Central memory CD8-positive, alpha-beta T cell (primary cell): ENCODE results near the gene TSGA10.
"Not testable (repeated sequence)": the region's sequence is repeated elsewhere in the genome, so short reads cannot be mapped to it uniquely, and the experiment has no call there.

ENCODE experiments used
- ATAC-seq: fragments of 150-1000 bp; cut with Tn5 transposase; replicated peaks from 2 replicates; pipeline ENCODE4 v1.10.0; 2022; ENCODE audit warnings: mild to moderate bottlenecking, moderate FRiP score, moderate number of reproducible peaks; ENCODE audit not compliant: poor library complexity, severe bottlenecking; ENCODE audit errors: extremely low read depth
- DNase-seq, 2 donors: peaks; one replicate each; pipeline ENCODE4 v3.0.0; 2021; ENCODE audit warnings: low spot score in 2 of 2
- H3K27ac Mint-ChIP-seq: one replicate; pipeline ENCODE4 v1.8.0; 2022; ENCODE audit warnings: low read depth, mild to moderate bottlenecking, moderate library complexity, mixed read lengths
- H3K27me3 Mint-ChIP-seq: one replicate; pipeline ENCODE4 v1.8.0; 2022; ENCODE audit warnings: mixed read lengths
- H3K36me3 Mint-ChIP-seq: one replicate; pipeline ENCODE4 v1.8.0; 2022; ENCODE audit warnings: mild to moderate bottlenecking, moderate library complexity, mixed read lengths; ENCODE audit not compliant: insufficient read depth
- H3K4me1 Mint-ChIP-seq: one replicate; pipeline ENCODE4 v1.8.0; 2022; ENCODE audit warnings: mixed read lengths
- H3K4me3 Mint-ChIP-seq: one replicate; pipeline ENCODE4 v1.8.0; 2022; ENCODE audit warnings: mild to moderate bottlenecking, moderate library complexity, mixed read lengths
- H3K9me3 Mint-ChIP-seq: one replicate; pipeline ENCODE4 v1.8.0; 2022; ENCODE audit warnings: mixed read lengths

Gene TSGA10

DNA sequence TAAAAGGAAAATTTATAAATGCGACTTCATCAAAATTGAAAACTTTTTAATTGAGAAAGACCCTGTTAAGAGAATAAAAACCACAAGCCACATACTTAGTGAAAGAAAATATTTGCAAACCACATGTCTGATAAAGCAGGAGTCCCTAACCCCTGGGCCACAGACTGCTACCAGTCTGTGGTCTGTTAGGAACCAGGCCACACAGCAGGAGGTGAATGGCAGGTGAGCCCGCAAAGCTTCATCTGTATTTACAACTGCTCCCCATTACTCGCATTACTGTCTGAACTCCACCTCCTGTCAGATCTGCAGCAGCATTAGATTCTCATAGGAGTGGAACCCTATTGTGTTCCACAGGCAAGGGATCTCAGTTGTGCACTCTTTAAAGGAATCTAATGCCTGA, 123.3 kb downstream of the TSGA10 start:
- Mint-ChIP-seq H3K4me1 (no peaks in the 10 kb centered on the region), H3K4me3 (no peak overlapping the region), H3K9me3 (no peaks in the 10 kb centered on the region), H3K27me3 (peaks cover 9% of the 10 kb centered on the region), H3K36me3 (no peaks in the 10 kb centered on the region), H3K27ac (no peak overlapping the region)
- DNase-seq (no peak), ATAC-seq (no peak)

DNA sequence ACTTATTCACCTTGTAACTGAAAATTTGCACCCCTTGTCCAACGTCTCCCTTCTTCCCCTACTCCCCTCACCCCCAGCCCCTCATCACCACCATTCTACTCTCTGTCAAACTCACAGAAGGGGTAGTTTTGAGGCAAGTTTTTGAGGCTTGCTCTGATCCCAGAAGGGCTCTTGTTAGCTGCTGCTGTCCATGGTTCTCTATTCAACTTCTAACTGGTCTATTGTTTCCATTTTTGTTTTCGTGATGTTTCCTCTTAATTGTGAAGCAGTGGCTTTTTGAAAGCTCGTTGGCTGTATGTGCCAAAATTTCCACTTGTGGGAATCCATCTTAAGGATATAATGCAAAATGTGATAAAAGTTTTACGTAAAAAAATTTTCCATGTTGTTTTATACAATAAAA, 126.2 kb downstream of the TSGA10 start:
- H3K4me1 Mint-ChIP-seq: no peaks in the 10 kb centered on the region
- H3K9me3 Mint-ChIP-seq: peaks cover 12% of the 10 kb centered on the region
- no peak overlapping the region for H3K4me3 Mint-ChIP-seq
- DNase-seq (no peak), ATAC-seq (no peak)
- no peak overlapping the region for H3K27ac Mint-ChIP-seq
- H3K27me3 Mint-ChIP-seq: peaks cover 8% of the 10 kb centered on the region
- no peaks in the 10 kb centered on the region for H3K36me3 Mint-ChIP-seq

DNA sequence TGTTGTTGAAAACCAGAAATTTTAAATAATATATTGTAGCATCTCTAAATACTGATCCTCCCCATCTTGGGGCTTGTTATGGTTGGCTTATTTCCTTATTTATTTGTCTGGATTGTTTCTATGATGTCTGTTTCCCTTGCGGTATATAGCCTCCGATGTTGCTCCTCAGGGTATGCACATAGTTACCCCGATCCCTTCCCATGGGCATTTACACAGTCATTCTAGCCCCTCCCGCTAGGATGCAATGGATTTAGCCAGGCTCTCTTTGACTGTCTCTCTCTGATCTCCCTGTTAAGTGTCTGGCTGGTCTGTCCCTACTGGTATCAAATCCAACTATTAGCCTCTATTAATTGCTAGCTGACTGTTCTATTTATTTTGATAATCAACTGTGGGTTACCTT, 126.9 kb downstream of the TSGA10 start:
- no peak for DNase-seq
- Mint-ChIP-seq H3K4me1 (no peaks in the 10 kb centered on the region), H3K27ac (no peak overlapping the region), H3K9me3 (peaks cover 12% of the 10 kb centered on the region), H3K4me3 (no peak overlapping the region), H3K36me3 (no peaks in the 10 kb centered on the region), H3K27me3 (peaks cover under 1% of the 10 kb centered on the region)
- ATAC-seq: no peak

DNA sequence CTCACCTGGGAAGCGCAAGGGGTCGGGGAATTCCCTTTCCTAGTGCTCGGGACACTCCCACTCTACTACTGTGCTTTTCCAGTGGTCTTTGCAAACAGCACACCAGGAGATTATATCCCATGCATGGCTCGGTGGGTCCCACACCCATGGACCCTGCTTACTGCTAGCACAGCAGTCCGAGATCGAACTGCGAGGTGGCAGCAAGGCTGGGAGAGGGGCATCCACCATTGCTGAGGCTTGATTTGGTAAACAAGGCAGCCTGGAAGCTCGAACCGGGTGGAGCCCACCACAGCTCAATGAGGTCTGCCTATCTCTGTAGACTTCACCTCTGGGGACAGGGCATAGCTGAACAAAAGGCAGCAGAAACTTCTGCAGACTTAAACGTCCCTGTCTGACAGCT, 154.0 kb downstream of the TSGA10 start:
- H3K27me3 Mint-ChIP-seq: peaks cover 16% of the 10 kb centered on the region
- ATAC-seq (no peak), DNase-seq (no peak)
- H3K36me3 Mint-ChIP-seq: peaks cover 2% of the 10 kb centered on the region
- H3K27ac Mint-ChIP-seq: no peak overlapping the region
- no peaks in the 10 kb centered on the region for H3K4me1 Mint-ChIP-seq
- peaks cover 5% of the 10 kb centered on the region for H3K9me3 Mint-ChIP-seq
- no peak overlapping the region for H3K4me3 Mint-ChIP-seq

DNA sequence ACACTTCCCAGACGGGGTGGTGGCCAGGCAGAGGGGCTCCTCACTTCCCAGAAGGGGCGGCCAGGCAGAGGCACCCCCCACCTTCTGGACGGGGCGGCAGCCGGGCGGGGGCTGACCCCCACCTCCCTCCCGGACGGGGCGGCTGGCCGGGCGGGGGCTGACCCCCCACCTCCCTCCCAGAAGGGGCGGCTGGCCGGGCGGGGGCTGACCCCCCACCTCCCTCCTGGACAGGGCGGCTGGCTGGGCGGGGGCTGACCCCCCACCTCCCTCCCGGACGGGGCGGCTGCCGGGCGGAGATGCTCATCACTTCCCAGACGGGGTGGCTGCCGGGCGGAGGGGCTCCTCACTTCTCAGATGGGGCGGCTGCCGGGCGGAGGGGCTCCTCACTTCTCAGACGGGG, 166.0 kb downstream of the TSGA10 start:
- H3K9me3 Mint-ChIP-seq, ATAC-seq, H3K4me3 Mint-ChIP-seq, DNase-seq, H3K27ac Mint-ChIP-seq, H3K36me3 Mint-ChIP-seq, H3K4me1 Mint-ChIP-seq: not testable (repeated sequence)
- peaks cover 24% of the 10 kb centered on the region for H3K27me3 Mint-ChIP-seq

DNA sequence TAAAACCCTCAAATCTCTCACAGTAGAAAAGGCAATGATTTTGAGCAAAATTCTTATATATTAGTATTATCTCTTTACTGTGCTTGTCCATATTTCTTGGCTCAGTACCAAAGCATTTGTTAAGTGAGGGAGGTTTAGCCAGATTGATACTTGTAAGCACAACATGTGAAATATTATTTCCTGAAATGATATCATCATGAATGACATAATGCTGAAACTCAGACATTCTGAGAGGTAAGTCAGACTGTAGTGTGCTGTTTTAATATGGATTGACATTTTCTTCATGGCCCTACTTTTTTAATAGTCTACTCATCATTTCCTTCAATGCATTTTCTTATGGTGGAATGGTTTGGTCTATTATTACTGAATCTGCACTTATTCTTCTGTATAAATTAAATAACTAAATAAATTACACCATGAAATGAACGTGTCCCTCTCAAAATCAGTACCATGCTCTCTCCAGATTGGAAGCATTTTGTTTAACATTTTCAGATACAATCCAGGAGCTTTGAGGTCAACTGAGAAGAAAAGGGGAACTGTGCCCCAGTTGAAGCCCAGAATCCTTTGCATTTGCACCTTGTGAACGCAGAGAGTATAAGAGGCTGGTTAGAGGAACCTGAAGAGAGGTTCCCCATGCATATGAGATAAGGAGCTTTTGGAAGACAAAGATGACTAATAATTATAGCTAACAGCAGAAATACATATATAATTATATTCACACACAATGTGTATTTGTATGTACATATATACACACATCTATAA, 168.7 kb downstream of the TSGA10 start:
- Mint-ChIP-seq H3K4me1 (no peaks in the 10 kb centered on the region), H3K27me3 (peaks cover 12% of the 10 kb centered on the region), H3K4me3 (no peak overlapping the region), H3K9me3 (no peaks in the 10 kb centered on the region), H3K36me3 (no peaks in the 10 kb centered on the region), H3K27ac (no peak overlapping the region)
- DNase-seq (no peak), ATAC-seq (no peak)

DNA sequence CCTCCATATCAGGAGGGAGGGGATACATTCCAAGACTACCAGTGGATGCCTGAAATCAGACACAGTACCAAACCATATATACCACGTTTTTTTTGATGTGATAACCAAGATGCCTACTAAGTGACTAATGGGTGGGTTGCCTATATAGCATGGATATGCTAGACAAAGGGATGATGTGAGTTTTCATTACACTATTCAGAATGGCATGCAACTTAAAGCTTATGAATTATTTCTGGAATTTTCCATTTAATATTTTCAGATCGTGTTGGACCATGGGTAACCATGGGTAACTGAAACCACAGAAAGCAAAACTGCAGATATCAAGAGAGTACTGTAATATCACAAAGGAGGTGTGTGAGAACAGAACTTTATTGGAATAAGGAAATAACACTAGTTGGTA, 179.1 kb downstream of the TSGA10 start:
- no peak overlapping the region for H3K4me3 Mint-ChIP-seq

GRCh38 chr2:98972582-98973167, 182.1 kb downstream of the TSGA10 start:
- peaks cover 34% of the 10 kb centered on the region for H3K9me3 Mint-ChIP-seq
- H3K27me3 Mint-ChIP-seq: peaks cover 67% of the 10 kb centered on the region
- no peaks in the 10 kb centered on the region for H3K36me3 Mint-ChIP-seq
- H3K4me1 Mint-ChIP-seq: no peaks in the 10 kb centered on the region
- ATAC-seq: no peak
- H3K4me3 Mint-ChIP-seq: no peak overlapping the region
- no peak for DNase-seq
- no peak overlapping the region for H3K27ac Mint-ChIP-seq

More for the DNA sequence above, 179.1 kb downstream of the TSGA10 start:
- Mint-ChIP-seq H3K4me1 (no peaks in the 10 kb centered on the region), H3K27me3 (peaks cover 55% of the 10 kb centered on the region), H3K27ac (no peak overlapping the region), H3K36me3 (no peaks in the 10 kb centered on the region), H3K9me3 (peaks cover 24% of the 10 kb centered on the region)
- DNase-seq (no peak), ATAC-seq (no peak)

DNA sequence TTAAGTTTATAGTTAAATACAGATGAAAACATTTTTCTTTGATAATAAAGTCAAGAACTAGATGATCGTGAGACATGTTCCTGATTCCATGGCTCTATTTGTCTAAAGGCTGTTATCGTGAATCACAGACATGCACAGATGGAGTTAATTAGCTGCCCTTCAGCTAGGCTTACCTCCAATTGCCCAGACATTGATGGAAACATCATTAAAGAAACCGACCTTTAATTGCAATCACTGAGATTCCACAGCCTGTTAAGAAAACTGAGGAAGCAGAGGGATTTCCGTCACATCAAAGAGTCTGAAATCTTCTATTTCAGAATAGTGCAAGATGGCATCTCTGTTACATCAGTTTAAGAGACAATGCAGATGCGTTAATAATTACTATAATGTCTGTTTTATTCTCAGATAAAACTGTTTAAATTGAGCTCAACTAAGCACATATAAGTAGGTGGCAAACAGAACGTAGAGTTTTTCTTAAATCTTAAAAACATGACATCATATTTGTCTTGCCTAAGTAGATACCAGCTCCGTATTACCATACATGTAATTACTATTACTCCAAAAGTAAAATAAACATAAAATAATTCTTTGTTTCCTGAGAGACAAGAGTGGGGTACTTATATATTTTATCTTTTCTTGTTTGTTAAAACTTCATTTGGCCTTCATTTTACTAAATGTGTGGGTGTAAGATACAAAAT, 194.8 kb downstream of the TSGA10 start:
- H3K9me3 Mint-ChIP-seq: peaks cover 7% of the 10 kb centered on the region
- no peak overlapping the region for H3K27ac Mint-ChIP-seq
- DNase-seq (no peak), ATAC-seq (no peak)
- no peaks in the 10 kb centered on the region for H3K4me1 Mint-ChIP-seq
- peaks cover 24% of the 10 kb centered on the region for H3K27me3 Mint-ChIP-seq
- H3K36me3 Mint-ChIP-seq: no peaks in the 10 kb centered on the region
- H3K4me3 Mint-ChIP-seq: no peak overlapping the region

- H3K27me3 Mint-ChIP-seq: peaks cover 69% of the 10 kb centered on the region
- no peaks in the 10 kb centered on the region for H3K36me3 Mint-ChIP-seq
- DNase-seq: no peak
- no peaks in the 10 kb centered on the region for H3K4me1 Mint-ChIP-seq
- no peak overlapping the region for H3K27ac Mint-ChIP-seq
- no peak for ATAC-seq
- H3K9me3 Mint-ChIP-seq: no peaks in the 10 kb centered on the region
- H3K4me3 Mint-ChIP-seq: no peak overlapping the region
These were observed 201.8 kb downstream of the TSGA10 start for GRCh38 chr2:98952966-98953365.

DNA sequence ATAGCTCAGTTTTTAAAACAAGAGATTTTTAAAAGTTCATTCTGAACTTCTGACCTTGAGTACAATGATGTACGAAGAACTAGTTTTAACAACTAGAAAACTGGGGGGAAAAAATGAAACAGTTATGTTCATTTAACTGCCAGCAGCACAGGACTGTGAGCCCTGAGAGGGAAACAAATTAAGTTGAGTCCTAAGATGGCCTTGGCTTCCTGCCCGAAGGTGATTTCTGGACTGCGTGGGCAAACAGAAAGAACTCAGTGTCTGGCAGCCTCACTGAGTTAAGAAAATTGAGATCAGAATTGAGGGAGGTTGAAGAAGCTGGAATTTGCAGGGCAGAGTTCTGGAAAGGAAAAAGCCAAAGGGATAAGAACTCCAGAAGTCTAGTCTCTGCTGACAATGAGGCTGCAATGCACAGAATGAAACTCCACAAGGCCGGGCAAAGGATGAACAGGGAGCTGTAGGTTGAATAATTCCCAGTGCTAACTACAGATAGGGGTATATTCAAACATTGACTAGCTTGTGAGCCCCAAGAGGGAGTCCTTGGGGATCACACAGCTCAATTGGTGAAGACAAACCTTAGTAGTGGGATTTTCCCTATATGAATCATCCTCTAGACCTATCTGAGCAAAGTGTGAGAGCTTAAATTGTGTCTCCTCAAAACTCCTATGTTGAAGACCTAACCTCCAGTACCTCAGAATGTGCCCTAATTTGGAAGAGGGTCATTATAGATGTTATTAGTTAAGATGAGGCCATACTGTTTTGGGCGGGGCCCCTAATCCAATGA, 205.6 kb downstream of the TSGA10 start:
- ATAC-seq: no peak
- no peak overlapping the region for H3K4me3 Mint-ChIP-seq
- peaks cover 65% of the 10 kb centered on the region for H3K27me3 Mint-ChIP-seq
- DNase-seq: no peak
- H3K36me3 Mint-ChIP-seq: no peaks in the 10 kb centered on the region
- no peaks in the 10 kb centered on the region for H3K9me3 Mint-ChIP-seq
- H3K4me1 Mint-ChIP-seq: no peaks in the 10 kb centered on the region
- H3K27ac Mint-ChIP-seq: no peak overlapping the region

DNA sequence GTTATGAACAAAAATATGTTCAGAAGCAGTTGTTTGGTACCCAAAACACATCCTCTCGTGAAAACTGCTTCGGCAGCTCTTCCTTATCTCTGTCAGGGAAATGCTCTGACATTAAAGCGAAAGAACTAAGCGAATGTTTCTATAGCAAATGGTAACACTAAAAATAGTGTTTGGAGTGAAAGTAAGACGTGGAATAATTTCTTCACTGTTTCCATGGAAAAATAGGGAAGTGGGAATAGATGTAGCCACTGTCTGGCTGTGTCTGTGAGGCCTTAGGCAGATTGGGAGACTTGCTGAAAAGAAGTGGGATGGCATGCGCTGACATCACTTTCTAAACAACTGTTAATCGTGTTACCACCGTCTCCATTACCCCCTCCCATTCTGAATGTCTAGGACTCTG, 207.2 kb downstream of the TSGA10 start:
- DNase-seq (no peak), ATAC-seq (no peak)

More for the DNA sequence above, 207.2 kb downstream of the TSGA10 start:
- Mint-ChIP-seq H3K36me3 (no peaks in the 10 kb centered on the region), H3K27me3 (peaks cover 66% of the 10 kb centered on the region), H3K4me1 (no peaks in the 10 kb centered on the region), H3K4me3 (no peak overlapping the region), H3K27ac (no peak overlapping the region), H3K9me3 (no peaks in the 10 kb centered on the region)
